ENCODE measurements around the gene CCDC82.
A peak's percentile ranks its signal among the peaks of the same experiment; 100 is the strongest.

CCDC82 gene

GRCh38 chr11:96309643-96310017 lies 80.1 kb downstream of the CCDC82 start:
- no peak for DNase-seq (ENCODE audit: low read depth in 2 of 2)
- TF ChIP-seq CTCF (IDR thresholded peaks at IDR 0.05; ENCODE audit: low read depth, low read length): no peak

GRCh38 chr11:96309016-96309642 lies 80.6 kb downstream of the CCDC82 start:
- no peak overlapping the region for H3K4me3 ChIP-seq (replicated peaks in 1 of 2; ENCODE audit: low read depth in 2 of 2, low read length in 2 of 2)
- peak; percentile 83 to 92 for DNase-seq (ENCODE audit: low read depth in 2 of 2)
- TF ChIP-seq CTCF (IDR thresholded peaks at IDR 0.05; ENCODE audit: low read depth, low read length): no peak

More at GRCh38 chr11:96309643-96310017, 80.1 kb downstream of the CCDC82 start:
- no peak overlapping the region for H3K4me3 ChIP-seq (replicated peaks in 1 of 2; ENCODE audit: low read depth in 2 of 2, low read length in 2 of 2)

GRCh38 chr11:96307776-96308140 lies 82.0 kb downstream of the CCDC82 start:
- no peak for TF ChIP-seq CTCF (IDR thresholded peaks at IDR 0.05; ENCODE audit: low read depth, low read length)
- peak; percentile 89 to 91 for DNase-seq (ENCODE audit: low read depth in 2 of 2)
- H3K4me3 ChIP-seq (replicated peaks in 1 of 2; ENCODE audit: low read depth in 2 of 2, low read length in 2 of 2): peak overlapping the region; percentile 27 to 39

- peak overlapping the region; percentile 27 to 39 for H3K4me3 ChIP-seq (replicated peaks in 1 of 2; ENCODE audit: low read depth in 2 of 2, low read length in 2 of 2)
- peak; percentile 99 to 100 for DNase-seq (ENCODE audit: low read depth in 2 of 2)
- no peak for TF ChIP-seq CTCF (IDR thresholded peaks at IDR 0.05; ENCODE audit: low read depth, low read length)
Observed at GRCh38 chr11:96306933-96307775, 82.6 kb downstream of the CCDC82 start.

- no peak for DNase-seq (ENCODE audit: low read depth in 2 of 2)
- peak overlapping the region in 1 of 2 donors; percentile 19 for H3K4me3 ChIP-seq (replicated peaks in 1 of 2; ENCODE audit: low read depth in 2 of 2, low read length in 2 of 2)
- no peak for TF ChIP-seq CTCF (IDR thresholded peaks at IDR 0.05; ENCODE audit: low read depth, low read length)
Observed at GRCh38 chr11:96306600-96306932, 83.1 kb downstream of the CCDC82 start.

- no peak overlapping the region for H3K4me3 ChIP-seq (replicated peaks in 1 of 2; ENCODE audit: low read depth in 2 of 2, low read length in 2 of 2)
- DNase-seq (ENCODE audit: low read depth in 2 of 2): no peak
- TF ChIP-seq CTCF (IDR thresholded peaks at IDR 0.05; ENCODE audit: low read depth, low read length): no peak
Observed at GRCh38 chr11:96306071-96306470, 83.6 kb downstream of the CCDC82 start.
